Measurements from ENCODE around the gene HAX1.
"Not testable (repeated sequence)": the region's sequence is repeated elsewhere in the genome, so short reads cannot be mapped to it uniquely, and the experiment has no call there.

The HAX1 gene

DNA sequence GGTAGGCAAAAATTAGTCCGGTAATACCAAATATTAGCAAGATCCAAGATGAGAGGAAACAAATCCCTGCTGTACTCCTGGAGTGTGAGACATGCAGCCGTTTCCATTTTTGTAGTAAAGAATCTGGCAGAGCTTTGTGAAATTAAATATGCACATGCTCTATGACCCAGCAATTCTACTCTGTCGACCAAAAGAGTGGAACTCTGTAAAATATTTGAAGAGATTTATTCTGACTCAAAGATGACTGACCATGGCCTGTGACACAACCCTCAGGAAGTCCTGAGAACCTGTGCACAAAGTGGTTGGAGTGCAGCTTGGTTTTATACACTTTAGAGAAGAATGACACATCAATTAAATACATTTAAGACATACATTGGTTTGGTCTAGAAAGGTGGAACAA, 16.2 kb downstream of the HAX1 start:
- no peak for DNase-seq

- no peak for DNase-seq
Measured at GRCh38 chr1:154290921-154291320, 18.5 kb downstream of the HAX1 start.

DNA sequence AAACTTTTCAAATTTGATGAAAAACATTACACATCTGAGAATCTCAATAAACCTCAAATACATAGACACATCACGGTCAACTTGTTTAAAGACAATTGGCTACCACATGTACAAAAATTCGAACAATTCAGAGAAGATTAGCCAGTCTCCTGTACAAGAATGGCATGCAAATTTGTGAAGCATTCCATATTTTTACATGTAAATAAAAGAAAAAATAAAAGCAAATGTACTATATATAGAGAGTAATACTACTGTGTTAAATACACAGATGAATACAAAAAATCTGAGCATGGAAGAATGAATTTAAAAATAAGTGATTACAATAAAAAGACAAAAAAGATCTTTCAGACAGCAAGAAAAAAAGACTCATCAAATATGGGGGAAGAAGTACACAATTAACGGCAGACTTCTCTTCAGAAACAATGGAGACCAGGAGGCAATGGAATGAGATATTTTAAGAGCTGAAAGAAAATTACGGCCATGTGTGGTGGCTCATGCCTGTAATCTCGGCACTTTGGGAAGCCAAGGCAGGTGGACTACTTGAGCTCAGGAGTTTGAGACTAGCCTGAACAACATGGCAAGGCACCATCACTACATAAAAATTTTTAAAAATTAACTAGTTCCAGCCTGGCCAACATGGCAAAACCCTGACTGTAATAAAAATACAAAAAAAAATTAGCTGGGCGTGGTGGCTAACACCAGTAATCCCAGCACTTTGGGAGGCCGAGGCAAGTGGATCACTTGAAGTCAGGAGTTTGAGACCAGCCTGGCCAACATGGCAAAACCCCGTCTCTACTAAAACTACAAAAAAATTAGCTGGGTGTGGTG, 23.2 kb downstream of the HAX1 start:
- DNase-seq = no peak

DNA sequence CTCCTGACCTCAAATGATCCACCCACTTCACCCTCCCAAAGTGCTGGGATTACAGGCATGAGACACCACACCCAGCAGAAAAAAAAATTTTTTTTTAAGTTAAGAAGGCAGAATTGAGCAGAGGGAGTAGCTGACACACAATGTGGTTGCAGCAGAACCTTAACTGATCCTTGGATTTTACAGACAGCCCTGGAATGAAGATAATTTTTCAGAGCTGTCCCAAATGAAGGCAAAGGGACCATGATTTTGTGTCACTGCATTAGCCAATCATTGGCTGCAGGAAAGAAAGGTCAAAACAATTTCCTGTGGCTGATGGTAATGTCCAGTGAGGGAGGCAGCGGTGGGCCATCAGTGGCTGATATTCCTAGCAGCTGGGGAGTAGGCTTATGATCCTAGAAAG, 29.2 kb downstream of the HAX1 start:
- DNase-seq = no peak

- no peak for DNase-seq
Measured at GRCh38 chr1:154304664-154305337, 32.4 kb downstream of the HAX1 start.

DNA sequence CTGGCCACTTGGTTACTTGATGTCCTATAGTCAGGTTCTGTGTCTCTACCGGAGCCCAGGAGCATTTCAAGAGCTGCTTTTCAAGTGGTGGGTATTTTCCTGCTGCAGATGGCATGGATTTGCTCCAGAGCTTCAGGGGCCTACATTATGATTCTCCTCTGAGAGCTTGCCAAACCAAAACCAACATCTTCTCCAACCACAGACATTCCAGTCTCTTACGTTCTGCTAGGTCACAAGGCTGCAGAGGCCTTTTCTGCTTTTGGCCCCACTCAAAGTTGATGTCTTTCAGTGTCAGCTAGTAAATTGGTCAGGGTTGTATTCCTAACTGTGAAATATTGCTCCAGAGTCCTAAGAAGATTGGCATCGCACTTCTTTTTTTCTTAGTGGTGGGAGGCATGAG, 33.7 kb downstream of the HAX1 start:
- no peak for DNase-seq

DNA sequence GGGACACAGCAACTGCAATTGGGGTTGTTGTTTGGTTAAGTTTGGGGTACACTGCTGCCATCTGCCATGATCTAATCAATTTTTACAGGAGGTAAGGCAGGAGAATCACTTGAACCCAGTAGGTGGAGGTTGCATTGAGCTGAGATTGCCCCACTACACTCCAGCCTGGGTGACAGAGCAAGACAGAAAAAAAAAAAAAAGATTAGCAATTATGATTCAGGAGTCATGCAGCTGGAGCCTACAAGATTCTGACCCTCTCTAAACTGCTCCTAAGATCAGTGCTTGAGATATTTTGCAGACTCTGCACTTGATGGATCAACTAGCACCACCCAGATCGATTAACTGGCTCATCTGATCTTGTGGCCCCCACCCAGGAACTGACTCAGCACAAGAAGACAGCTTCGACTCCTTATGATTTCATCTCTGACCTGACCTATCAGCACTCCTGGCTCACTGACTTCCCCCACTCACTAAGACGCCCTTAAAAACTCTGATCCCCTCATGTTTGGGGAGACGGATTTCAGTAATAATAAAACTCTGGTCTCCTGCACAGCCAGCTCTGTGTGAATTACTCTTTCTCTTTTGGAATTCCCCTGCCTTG, 35.3 kb downstream of the HAX1 start:
- not testable (repeated sequence) for DNase-seq

DNA sequence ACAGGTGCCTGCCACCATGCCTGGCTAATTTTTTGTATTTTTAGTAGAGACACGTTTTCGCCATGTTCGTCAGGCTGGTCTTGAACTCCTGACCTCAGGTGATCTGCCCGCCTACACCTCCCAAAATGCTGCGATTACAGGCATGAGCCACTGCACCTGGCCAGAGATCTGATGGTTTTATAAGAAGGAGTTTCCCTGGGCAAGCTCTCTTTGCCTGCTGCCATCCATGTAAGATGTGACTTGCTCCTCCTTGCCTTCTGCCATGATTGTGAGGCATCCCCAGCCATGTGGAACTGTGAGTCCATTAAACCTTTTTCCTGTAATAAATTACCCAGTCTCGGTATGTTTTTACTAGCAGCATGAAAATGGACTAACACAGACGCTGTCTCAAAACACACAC, 36.7 kb downstream of the HAX1 start:
- not testable (repeated sequence) for DNase-seq

DNA sequence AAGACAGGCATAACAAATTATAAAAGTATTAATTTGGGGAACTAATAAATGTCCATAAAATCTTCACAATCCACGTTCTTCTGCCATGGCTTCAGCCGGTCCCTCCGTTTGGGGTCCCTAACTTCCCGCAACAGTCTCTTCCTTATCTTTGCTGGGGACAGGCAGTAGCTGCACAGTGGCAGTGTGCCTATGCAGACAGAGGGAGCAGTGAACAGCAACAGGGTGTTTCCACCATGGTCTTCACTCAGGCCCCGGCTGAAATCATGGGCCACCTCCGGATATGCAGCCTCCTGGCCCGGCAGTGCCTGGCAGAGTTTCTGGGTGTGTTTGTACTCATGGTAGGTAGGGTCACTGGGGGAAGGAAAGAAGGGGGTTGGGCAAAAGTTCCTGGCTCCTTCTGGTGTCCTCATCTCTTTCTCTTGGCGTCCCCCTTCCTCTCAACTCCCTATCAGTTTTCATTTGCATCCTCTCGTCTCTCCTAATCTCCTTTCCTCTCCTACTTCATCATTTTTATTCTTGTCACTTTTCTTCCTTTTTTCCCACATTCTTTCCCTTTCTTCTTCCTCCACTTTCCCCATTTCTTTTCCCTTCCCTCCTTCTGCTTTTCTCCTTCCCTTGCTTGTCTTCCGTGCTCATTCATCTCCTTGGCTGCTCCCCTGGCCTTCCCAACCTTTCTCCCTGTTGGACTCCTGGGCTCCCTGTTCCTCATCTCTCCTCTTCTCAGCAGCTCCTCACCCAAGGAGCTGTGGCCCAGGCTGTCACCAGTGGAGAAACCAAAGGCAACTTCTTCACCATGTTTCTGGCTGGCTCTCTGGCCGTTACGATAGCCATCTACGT, 40.0 kb downstream of the HAX1 start:
- DNase-seq = not testable (repeated sequence)

DNA sequence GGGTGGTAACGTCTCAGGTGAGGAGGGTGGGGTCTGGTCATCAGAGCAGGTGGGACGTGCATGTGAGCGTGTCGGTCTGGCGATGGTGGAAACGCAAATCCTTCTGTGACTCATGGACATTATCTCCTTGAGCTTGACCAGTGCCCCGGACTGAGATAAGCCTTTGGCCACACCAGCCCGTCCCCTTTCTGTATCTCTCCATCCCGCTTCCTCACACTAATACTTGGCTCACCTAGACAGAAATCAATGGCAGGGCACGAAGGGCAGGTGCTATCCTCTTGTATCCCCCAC, 40.6 kb downstream of the HAX1 start:
- no peak for DNase-seq

DNA sequence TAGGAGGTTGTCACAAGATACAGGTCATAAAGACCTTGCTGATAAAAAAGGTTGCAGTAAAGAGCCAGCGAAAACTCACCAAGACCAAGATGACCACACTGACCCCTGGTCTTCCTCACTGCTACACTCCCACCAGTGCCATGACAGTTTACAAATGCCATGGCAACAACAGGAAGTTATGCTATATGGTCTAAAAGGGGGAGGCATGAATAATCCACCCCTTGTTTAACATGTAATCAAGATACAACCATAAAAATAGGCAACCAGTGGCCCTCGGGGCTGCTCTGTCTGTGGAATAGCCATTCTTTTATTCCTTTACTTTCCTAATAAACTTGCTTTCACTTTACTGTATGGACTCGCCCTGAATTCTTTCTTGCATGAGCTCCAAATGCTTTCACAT, 41.8 kb downstream of the HAX1 start:
- not testable (repeated sequence) for DNase-seq

DNA sequence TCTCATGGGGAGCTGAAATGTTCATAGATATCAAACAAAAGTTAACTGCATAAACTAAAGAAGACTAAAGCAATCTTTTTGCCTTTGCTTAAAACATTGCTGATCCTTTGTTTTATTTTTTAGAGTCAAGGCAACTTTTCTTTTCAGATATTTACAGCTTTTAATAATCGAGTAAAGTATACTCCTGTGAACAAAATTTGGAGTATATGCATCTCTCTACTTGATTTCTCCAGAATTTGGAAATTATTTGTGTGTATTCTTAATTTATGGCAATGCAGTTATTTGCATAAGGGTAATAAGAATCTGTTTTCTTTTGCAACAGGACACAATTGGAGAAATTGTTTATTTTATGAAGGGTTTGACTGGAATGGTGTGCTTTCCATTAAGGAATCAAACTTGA, 44.3 kb downstream of the HAX1 start:
- DNase-seq = no peak

- DNase-seq = no peak
Measured at GRCh38 chr1:154318386-154318785, 46.0 kb downstream of the HAX1 start.

- DNase-seq = no peak
Measured at GRCh38 chr1:154320882-154321608, 48.6 kb downstream of the HAX1 start, which contains the start of gene AQP10. Gene AQP10 (plus strand): TSS chr1:154321093. CDS start chr1:154321156, 63 bp downstream.

- DNase-seq = not testable (repeated sequence)
Measured at GRCh38 chr1:154321609-154321934, 49.1 kb downstream of the HAX1 start.

DNA sequence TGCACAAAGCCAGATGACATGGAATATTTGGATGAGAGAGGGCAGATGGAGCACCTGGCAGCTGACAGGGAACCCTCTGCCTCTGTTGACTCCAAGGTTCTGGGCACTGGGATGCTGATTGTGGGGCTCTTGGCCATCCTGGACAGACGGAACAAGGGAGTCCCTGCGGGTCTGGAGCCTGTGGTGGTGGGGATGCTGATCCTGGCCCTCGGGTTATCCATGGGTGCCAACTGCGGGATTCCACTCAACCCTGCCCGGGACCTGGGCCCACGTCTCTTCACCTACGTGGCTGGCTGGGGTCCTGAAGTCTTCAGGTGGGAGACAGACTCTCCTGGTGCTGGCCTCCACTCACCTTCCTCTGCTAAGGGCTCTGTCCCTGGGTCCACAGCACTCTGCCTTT, 51.1 kb downstream of the HAX1 start:
- no peak for DNase-seq

- DNase-seq = no peak
Measured at GRCh38 chr1:154324241-154324640, 51.8 kb downstream of the HAX1 start.

GRCh38 chr1:154324669-154325582, 52.5 kb downstream of the HAX1 start, which contains the start of gene ATP8B2:
Gene ATP8B2 (plus strand): TSS chr1:154325525. CDS start chr1:154328142, 2,617 bp downstream.
- peak; percentile 67 for DNase-seq
